ENCODE results near the gene WWTR1.
A peak's percentile ranks its signal among the peaks of the same experiment; 100 is the strongest.

Gene WWTR1

DNA sequence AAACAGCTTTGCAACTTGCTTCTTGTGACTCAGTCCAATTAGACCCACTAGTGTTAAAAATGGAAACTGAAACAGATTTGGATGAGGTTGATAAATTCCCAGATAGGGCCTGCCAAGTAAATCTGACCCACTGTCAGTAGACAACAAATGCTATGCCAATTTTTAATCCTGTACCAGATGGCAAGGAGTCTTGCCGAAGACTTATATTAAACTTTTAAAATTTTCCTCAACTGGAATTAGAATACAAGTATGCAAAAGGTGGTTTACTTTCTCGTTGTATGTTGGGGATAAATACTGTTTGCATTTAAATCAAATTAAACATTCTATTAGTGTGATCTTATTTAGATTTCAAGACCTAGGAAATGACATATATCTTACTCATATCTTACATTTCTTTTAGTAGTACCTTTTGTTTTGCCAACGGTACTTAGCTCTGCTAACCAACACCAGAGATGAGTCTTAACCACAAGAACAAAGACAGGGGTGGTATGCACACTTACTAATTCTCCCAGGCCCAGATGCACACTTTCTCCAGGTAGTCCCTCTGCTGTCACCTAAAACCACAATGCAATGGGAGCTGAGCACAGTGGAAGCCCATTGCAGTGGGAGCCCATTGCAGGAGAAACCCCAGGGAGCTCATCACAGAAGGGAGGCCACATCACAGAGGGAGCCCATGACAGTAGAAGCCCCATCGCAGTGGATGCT lies 77.8 kb downstream of the WWTR1 start:
- H3K27ac ChIP-seq, result peak overlapping the region in 9 of 21 experiments; percentile 36 to 87 (median 60)
- no peak overlapping the region for H3K4me3 ChIP-seq

DNA sequence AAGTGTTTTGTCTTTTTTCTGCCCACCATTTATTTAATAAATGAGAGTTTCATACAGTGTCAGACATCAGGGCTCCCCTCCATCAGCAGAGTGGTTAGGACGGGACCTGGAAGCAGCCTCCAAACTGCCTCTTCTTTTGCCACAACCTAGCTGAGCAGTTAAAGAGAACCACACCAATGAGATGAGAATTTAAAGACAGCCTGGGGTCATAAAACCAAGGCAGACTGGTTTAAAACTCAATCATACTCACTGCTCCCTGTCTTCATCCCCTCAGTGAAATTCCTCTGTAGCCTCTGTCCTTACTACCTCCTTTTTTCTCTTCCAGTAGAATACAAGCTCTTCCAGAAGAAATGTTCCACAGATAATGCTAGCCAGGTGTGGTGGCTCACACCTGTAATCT lies 78.7 kb downstream of the WWTR1 start:
- Histone ChIP-seq H3K4me3 (no peak overlapping the region), H3K27ac (peak overlapping the region in 13 of 21 experiments; percentile 18 to 87 (median 57))

DNA sequence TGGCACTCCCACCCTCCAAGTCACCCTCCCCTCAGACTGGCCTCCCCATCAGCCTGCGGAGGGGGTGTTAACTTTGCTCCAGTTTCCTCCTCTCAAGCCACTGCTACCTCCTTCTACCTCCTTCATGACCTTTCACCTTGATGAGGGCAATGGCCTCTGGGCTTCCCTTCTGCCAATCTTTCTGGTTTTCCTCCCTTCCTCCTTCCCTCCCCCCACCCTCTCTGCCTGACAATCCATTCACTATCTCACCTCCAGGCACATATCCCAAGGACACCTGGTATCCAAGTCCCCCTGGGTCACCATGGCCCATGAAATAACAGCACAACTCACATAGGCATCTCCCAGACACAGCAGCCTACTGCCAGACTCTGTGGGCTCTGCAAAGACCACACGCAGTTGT lies 80.0 kb downstream of the WWTR1 start:
- Histone ChIP-seq H3K4me3 (no peak overlapping the region), H3K27ac (peak overlapping the region in 12 of 21 experiments; percentile 23 to 87 (median 58))

- H3K4me3 ChIP-seq, result no peak overlapping the region
- H3K27ac ChIP-seq, result peak overlapping the region in 20 of 21 experiments; percentile 34 to 87 (median 72)
These were observed 81.8 kb downstream of the WWTR1 start for GRCh38 chr3:149575961-149576564.

DNA sequence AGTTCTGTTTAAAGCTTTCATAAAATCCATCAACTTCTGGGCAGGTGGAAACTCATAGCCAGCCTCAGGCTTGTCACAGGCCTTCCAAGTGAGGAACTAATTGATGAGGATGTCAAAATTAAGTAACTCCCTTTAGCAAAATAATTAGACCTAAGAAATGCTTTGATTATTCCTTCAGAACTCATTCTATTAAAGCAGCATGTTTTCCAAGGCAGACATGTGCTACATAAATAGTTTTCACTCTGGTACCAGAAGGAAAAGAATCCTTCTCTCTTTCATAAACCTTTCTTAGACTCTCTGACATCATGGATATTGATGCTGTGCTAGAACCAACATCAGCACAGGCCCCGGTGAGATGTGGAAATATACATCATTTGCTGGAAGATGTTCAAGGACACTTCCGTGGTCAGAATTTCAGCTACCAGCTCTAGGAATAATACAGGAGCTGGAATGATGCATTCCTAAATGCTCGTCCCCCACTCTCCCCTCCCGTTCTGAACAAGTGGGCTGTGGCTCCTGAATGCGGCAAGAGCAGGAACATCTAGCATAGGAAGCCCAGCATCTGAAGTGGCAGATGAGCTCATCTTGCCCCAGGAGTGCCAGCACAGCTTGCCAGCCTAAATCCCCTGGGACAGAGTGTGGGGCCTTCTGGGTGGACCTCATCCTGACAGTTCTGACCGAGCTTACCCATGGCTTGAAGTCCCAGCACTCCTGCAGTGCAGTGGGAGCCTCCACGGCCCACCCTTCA lies 82.4 kb downstream of the WWTR1 start:
- peak overlapping the region in 20 of 21 experiments; percentile 34 to 87 (median 70) for H3K27ac ChIP-seq
- no peak overlapping the region for H3K4me3 ChIP-seq

GRCh38 chr3:149572796-149573414 lies 84.9 kb downstream of the WWTR1 start:
- Histone ChIP-seq H3K27ac (peak overlapping the region in 17 of 21 experiments; percentile 14 to 87 (median 53)), H3K4me3 (no peak overlapping the region)

- Histone ChIP-seq H3K27ac (peak overlapping the region in 4 of 21 experiments; percentile 11 to 79 (median 44)), H3K4me3 (no peak overlapping the region)
These were observed 86.4 kb downstream of the WWTR1 start for GRCh38 chr3:149571381-149571780.

DNA sequence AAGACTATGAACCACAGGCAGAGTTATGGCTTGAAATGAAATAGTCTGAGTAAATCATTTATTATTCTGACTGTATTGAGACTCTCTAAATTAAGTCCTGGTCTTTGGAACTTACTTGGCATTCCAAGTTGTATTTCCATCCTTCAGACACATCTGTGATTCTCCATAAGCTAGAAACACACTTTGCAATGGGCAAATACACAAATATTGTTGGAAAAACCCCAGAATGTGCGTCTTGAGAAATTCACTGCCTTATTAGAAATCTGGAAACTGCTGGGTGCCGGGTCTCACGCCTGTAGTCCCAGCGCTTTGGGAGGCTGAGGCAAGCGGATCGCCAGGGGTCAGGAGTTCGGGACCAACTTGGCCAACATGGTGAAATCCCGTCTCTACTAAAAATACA lies 87.8 kb downstream of the WWTR1 start:
- Histone ChIP-seq H3K27ac (peak overlapping the region in 3 of 21 experiments; percentile 12 to 35 (median 15)), H3K4me3 (no peak overlapping the region)

- Histone ChIP-seq H3K27ac (peak overlapping the region in 12 of 21 experiments; percentile 7 to 70 (median 42)), H3K4me3 (no peak overlapping the region)
These were observed 90.4 kb downstream of the WWTR1 start for GRCh38 chr3:149567381-149567780.

DNA sequence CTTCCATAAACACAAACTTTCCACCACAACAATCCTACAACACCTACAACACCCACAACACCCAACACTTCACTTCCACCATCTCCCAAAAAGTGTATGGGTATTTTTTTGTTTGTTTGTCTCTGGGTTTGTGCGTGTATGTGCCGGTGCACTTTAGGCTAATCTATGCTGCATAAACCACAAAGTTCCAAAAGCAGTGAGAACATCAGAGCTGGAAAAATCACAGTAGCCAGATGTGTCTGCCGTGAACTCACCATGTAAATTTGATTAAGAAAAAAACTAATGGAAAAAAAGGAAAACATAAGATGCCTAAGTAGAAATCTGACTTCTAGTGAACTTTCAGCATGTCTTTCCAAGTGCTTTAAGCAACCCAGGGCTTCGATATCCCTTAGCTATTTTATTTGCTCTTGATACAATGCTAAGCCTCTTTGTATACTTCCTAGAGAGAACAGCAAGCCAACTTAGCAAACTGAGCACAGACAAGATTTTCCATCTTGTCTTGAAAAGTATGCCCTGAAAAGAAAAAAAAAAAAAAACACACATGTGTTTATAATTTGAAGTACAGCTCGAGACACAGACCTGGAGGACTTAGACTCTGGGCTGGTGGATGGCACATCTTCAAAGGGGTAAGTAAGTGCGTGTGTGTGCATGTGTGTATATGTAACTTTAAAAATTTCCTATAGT lies 91.4 kb downstream of the WWTR1 start:
- peak overlapping the region in 13 of 21 experiments; percentile 4 to 70 (median 35) for H3K27ac ChIP-seq
- no peak overlapping the region for H3K4me3 ChIP-seq

GRCh38 chr3:149564079-149564478 lies 93.7 kb downstream of the WWTR1 start:
- no peak overlapping the region for H3K4me3 ChIP-seq
- no peak overlapping the region for H3K27ac ChIP-seq

- Histone ChIP-seq H3K27ac (peak overlapping the region in 3 of 21 experiments; percentile 20 to 36 (median 29)), H3K4me3 (no peak overlapping the region)
These were observed 94.7 kb downstream of the WWTR1 start for GRCh38 chr3:149563114-149563513.

GRCh38 chr3:149560617-149561016 lies 97.2 kb downstream of the WWTR1 start:
- Histone ChIP-seq H3K27ac (peak overlapping the region in 3 of 21 experiments; percentile 21 to 39 (median 33)), H3K4me3 (no peak overlapping the region)

DNA sequence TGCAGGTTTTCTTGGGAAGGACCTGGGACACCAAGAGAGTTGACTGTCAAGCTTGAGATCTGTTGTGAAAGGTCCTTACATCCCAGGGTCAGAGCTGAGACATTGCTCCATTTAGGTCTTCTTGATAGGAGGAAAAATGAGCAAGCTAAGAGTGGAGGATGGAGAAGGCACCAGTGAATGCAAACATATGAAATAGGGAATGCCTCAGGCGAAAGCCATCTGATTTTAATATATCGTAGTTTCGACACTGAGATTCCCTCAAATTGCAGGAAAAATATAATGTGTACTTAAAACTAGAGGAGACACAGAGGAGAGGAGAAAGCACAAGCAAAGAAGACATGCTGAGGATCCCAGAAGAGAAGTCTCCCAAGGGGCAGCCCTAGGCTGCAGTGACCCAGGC lies 97.8 kb downstream of the WWTR1 start:
- peak overlapping the region in 5 of 21 experiments; percentile 21 to 39 (median 33) for H3K27ac ChIP-seq

DNA sequence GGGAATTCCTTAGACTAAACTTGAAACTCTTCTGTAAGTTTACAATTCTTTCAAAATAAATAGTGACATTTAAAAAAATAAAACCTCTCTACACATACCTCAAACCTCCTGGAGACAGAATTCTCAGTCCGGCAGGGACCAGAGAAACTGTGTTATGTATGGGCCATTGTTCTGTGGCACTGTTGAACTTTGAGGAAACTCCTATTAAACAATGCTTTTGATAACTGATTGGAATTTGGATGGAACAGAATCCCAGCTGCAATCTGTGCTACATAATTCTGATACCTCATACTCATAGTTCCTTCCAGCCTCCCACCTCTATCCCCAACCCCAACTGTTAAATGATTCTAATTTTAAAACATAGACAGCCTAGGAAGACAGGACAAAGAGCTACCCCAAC lies 98.3 kb downstream of the WWTR1 start:
- Histone ChIP-seq H3K4me3 (no peak overlapping the region), H3K27ac (peak overlapping the region in 4 of 21 experiments; percentile 31 to 39 (median 35))

More for the DNA sequence above, 97.8 kb downstream of the WWTR1 start:
- H3K4me3 ChIP-seq, result no peak overlapping the region

GRCh38 chr3:149555927-149556326 lies 101.9 kb downstream of the WWTR1 start:
- H3K27ac ChIP-seq, result peak overlapping the region in 18 of 21 experiments; percentile 6 to 83 (median 46)
- no peak overlapping the region for H3K4me3 ChIP-seq

DNA sequence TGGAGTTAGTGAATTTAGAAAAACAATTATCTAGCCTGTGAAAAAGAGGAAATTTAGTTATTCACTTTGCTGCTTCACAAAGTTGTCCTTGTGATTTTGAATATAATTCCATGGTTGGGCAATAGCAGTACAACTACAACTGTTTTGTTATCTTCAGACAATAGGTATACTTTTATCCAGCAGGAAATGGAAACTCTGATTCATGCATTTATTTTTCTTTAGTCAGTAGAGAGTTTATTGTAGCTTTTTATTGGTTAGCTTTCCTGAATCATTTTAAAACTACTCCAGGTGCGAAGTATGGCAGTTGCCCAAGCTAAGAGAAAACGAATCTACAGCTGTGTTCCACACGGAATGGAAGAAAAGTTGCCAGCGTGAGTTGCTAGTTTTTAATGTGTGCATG lies 103.0 kb downstream of the WWTR1 start:
- peak overlapping the region in 20 of 21 experiments; percentile 4 to 83 (median 70) for H3K27ac ChIP-seq
- no peak overlapping the region for H3K4me3 ChIP-seq

DNA sequence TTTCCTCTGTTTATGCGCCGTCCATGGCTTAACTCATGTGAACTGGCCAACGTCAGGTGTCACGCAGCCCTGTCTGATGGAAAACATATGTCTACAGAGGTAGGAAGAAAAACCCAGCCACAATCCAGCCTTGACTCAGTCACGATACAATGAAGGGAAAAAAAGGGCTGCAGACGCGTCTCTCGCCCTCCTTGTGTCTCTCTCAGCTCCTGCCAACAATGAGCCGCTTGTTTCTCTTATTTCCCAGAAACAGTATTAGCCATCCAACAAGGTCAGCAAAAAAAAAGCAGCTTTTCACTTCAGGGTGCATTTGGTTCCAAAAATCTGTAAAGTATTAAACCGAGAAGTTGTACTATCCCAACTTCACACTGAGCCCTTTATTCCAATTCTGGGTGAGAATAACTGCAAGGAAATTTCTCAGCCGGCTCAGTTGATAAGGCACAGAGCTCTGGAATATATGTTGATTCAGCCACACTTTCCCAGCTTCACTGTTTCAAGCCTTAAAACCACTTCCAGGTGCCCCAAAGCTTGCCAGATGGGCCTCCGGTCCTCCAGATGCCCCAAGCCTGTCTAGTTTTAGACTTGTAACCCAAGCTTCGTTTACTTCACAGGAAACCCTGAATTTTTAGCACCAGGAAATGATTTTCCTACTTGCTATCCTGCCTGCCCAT lies 103.9 kb downstream of the WWTR1 start:
- H3K27ac ChIP-seq, result peak overlapping the region in 20 of 21 experiments; percentile 16 to 83 (median 70)
- no peak overlapping the region for H3K4me3 ChIP-seq

DNA sequence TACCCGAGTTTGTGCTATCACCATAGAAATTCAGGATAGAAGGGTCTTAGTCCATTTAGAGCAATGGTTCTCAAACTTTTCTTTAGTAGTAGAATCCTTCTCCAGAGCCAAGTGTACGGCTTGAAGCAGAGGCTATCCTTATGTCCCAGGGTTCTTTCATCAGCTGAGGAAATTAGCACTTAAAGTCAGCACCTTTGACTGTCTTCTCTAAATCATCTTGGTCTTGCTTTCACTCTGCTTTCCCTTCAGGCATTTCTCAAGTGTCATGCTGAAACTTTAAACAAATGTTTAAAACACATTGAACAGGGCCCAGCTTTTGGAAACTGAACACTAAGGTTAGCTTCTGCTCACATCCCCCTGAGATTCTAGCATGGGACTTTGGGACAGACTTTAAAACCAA lies 105.1 kb downstream of the WWTR1 start:
- peak overlapping the region in 13 of 21 experiments; percentile 12 to 83 (median 64) for H3K27ac ChIP-seq
- H3K4me3 ChIP-seq, result no peak overlapping the region

Measured in skin epidermis (tissue), 12 donors.